WTC11 (cell line): ENCODE measurements around the gene FAM240B.

Experiments used
- NFE2L1 ChIP-seq: sonication (generic); formaldehyde crosslinking; IDR thresholded peaks from 2 replicates; pipeline ENCODE4 v1.8.1; 2023; ENCODE audit warnings: missing genetic modification reagents
- TF ChIP-seq, protein P1 (sequence below): fragments of 200-600 bp; IDR thresholded peaks from 2 replicates; pipeline ENCODE4 v1.8.0; 2022; ENCODE audit warnings: antibody characterized with exemption
- TF ChIP-seq, protein P2 (sequence below): sonication (generic); formaldehyde crosslinking; IDR thresholded peaks from 2 replicates; pipeline ENCODE4 v1.8.0; 2023; ENCODE audit warnings: mild to moderate bottlenecking, missing genetic modification reagents

DNA sequence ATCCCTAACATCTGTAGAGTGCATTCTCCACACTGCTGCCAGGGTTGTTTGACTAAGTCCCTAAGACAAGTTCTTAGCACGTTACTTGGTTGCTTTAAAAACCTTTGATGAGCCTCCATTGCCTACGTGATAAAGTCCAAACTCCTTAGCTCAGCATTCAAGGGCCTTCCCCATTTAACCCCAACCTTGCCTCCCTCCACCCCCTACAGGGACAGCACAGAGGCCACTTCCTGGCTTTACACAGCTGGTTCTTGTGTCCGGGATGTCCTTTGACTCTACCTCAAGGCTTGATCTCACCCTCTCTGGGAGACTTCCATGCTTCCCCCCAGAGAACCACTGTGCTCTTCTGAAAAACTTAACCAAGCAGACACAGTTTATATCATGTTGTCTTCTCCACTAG is 29.4 kb downstream of the FAM240B start:
- TF ChIP-seq, protein P1, sequence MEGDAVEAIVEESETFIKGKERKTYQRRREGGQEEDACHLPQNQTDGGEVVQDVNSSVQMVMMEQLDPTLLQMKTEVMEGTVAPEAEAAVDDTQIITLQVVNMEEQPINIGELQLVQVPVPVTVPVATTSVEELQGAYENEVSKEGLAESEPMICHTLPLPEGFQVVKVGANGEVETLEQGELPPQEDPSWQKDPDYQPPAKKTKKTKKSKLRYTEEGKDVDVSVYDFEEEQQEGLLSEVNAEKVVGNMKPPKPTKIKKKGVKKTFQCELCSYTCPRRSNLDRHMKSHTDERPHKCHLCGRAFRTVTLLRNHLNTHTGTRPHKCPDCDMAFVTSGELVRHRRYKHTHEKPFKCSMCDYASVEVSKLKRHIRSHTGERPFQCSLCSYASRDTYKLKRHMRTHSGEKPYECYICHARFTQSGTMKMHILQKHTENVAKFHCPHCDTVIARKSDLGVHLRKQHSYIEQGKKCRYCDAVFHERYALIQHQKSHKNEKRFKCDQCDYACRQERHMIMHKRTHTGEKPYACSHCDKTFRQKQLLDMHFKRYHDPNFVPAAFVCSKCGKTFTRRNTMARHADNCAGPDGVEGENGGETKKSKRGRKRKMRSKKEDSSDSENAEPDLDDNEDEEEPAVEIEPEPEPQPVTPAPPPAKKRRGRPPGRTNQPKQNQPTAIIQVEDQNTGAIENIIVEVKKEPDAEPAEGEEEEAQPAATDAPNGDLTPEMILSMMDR = no peak
- TF ChIP-seq, protein P2, sequence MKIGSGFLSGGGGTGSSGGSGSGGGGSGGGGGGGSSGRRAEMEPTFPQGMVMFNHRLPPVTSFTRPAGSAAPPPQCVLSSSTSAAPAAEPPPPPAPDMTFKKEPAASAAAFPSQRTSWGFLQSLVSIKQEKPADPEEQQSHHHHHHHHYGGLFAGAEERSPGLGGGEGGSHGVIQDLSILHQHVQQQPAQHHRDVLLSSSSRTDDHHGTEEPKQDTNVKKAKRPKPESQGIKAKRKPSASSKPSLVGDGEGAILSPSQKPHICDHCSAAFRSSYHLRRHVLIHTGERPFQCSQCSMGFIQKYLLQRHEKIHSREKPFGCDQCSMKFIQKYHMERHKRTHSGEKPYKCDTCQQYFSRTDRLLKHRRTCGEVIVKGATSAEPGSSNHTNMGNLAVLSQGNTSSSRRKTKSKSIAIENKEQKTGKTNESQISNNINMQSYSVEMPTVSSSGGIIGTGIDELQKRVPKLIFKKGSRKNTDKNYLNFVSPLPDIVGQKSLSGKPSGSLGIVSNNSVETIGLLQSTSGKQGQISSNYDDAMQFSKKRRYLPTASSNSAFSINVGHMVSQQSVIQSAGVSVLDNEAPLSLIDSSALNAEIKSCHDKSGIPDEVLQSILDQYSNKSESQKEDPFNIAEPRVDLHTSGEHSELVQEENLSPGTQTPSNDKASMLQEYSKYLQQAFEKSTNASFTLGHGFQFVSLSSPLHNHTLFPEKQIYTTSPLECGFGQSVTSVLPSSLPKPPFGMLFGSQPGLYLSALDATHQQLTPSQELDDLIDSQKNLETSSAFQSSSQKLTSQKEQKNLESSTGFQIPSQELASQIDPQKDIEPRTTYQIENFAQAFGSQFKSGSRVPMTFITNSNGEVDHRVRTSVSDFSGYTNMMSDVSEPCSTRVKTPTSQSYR (CRISPR knock-in tag) = no peak
- no peak for TF ChIP-seq NFE2L1
